NCI-H2107 treated with DMSO at 0.1 percent for 48 hours (cell line): Measurements from ENCODE around the gene ZNF471.

Source experiments
- DNase-seq: peaks from one replicate; lab custom pipeline; 2025; ENCODE audit not compliant: unreplicated experiment; lab: John Stamatoyannopoulos, UW

Gene ZNF471

GRCh38 chr19:56507446-56508289 is at the start of gene ZNF471:
ZNF471 (plus strand) TSS chr19:56507855; CDS start chr19:56511572, 3,717 bp downstream.
- no peak for DNase-seq

GRCh38 chr19:56474308-56474707 is 33.3 kb upstream of the ZNF471 start:
- no peak for DNase-seq

GRCh38 chr19:56476093-56476492 is 31.6 kb upstream of the ZNF471 start:
- DNase-seq = no peak

- no peak for DNase-seq
These were observed 30.8 kb upstream of the ZNF471 start, which contains the start of gene ZNF667 for GRCh38 chr19:56476651-56477428. ZNF667 (minus strand) TSS chr19:56477345; CDS start chr19:56462370, 14,975 bp downstream.

- DNase-seq = no peak
These were observed 30.0 kb upstream of the ZNF471 start for GRCh38 chr19:56477429-56478338.

- no peak for DNase-seq
These were observed 16.3 kb upstream of the ZNF471 start for GRCh38 chr19:56491399-56491798.

GRCh38 chr19:56504581-56504980 is 3.1 kb upstream of the ZNF471 start:
- DNase-seq = no peak

GRCh38 chr19:56508290-56508778 is 679 bp downstream of the ZNF471 start:
- DNase-seq = no peak

GRCh38 chr19:56525214-56525860 is 17.7 kb downstream of the ZNF471 start:
- DNase-seq = no peak

- DNase-seq = no peak
These were observed 29.8 kb downstream of the ZNF471 start for GRCh38 chr19:56537442-56537841.

GRCh38 chr19:56538254-56538760 is 30.7 kb downstream of the ZNF471 start:
- peak; percentile 2 for DNase-seq

GRCh38 chr19:56538761-56539263 is 31.2 kb downstream of the ZNF471 start, which contains the start of gene ZFP28:
ZFP28 (plus strand) TSS chr19:56538948; CDS start chr19:56539019, 71 bp downstream.
- DNase-seq = no peak

- no peak for DNase-seq
These were observed 36.1 kb downstream of the ZNF471 start for GRCh38 chr19:56543776-56544175.

GRCh38 chr19:56547535-56547934 is 39.9 kb downstream of the ZNF471 start:
- DNase-seq = no peak

GRCh38 chr19:56554272-56554869 is 46.7 kb downstream of the ZNF471 start:
- DNase-seq = no peak

GRCh38 chr19:56562766-56563165 is 55.1 kb downstream of the ZNF471 start:
- no peak for DNase-seq

GRCh38 chr19:56566904-56567273 is 59.2 kb downstream of the ZNF471 start:
- DNase-seq = no peak

GRCh38 chr19:56567274-56568120 is 59.8 kb downstream of the ZNF471 start, which contains the start of gene ZNF470:
ZNF470 (plus strand) TSS chr19:56567468; CDS start chr19:56570312, 2,844 bp downstream.
- no peak for DNase-seq
